Chondrocyte (in vitro differentiated cells): ENCODE measurements around the gene PHYKPL. TPM values are rescaled to one million over a fixed set of nuclear protein-coding genes. Genes with fewer than 3 reads are reported as not detected.

ENCODE experiments used
- DNase-seq: peaks from one replicate; pipeline ENCODE4 v3.0.0; 2021; ENCODE audit warnings: mixed read lengths, low spot score
- H3K27ac Mint-ChIP-seq: one replicate; pipeline ENCODE4 v1.8.0; 2021; ENCODE audit warnings: mild to moderate bottlenecking, moderate library complexity, mixed read lengths; ENCODE audit not compliant: unreplicated experiment
- H3K27me3 Mint-ChIP-seq: 2 replicates; pipeline ENCODE4 v1.8.0; 2021; ENCODE audit warnings: low read depth, mixed read lengths
- H3K36me3 Mint-ChIP-seq: 2 replicates; pipeline ENCODE4 v1.8.0; 2021; ENCODE audit warnings: low read depth, mixed read lengths
- H3K4me1 Mint-ChIP-seq: 2 replicates; pipeline ENCODE4 v1.8.0; 2021; ENCODE audit warnings: low read depth, mild to moderate bottlenecking, mixed read lengths
- H3K4me3 Mint-ChIP-seq: one replicate; pipeline ENCODE4 v1.8.0; 2021; ENCODE audit warnings: mild to moderate bottlenecking, moderate library complexity, mixed read lengths; ENCODE audit not compliant: unreplicated experiment
- H3K9me3 Mint-ChIP-seq: 2 replicates; pipeline ENCODE4 v1.8.0; 2021; ENCODE audit warnings: low read depth, mixed read lengths
- CTCF ChIP-seq: fragments of 200-600 bp; sonication (generic); IDR thresholded peaks from 2 replicates; pipeline ENCODE4 v1.5.0; 2021; ENCODE audit warnings: antibody characterized with exemption, mild to moderate bottlenecking, moderate library complexity
- total RNA-seq: library from RNA; stranded (reverse); gene quantifications from 3 replicates; pipeline ENCODE4 v1.2.1, GENCODE V29; 2021

PHYKPL gene
- total RNA-seq, 1 donor from 2014 or later = 43.8 TPM

DNA sequence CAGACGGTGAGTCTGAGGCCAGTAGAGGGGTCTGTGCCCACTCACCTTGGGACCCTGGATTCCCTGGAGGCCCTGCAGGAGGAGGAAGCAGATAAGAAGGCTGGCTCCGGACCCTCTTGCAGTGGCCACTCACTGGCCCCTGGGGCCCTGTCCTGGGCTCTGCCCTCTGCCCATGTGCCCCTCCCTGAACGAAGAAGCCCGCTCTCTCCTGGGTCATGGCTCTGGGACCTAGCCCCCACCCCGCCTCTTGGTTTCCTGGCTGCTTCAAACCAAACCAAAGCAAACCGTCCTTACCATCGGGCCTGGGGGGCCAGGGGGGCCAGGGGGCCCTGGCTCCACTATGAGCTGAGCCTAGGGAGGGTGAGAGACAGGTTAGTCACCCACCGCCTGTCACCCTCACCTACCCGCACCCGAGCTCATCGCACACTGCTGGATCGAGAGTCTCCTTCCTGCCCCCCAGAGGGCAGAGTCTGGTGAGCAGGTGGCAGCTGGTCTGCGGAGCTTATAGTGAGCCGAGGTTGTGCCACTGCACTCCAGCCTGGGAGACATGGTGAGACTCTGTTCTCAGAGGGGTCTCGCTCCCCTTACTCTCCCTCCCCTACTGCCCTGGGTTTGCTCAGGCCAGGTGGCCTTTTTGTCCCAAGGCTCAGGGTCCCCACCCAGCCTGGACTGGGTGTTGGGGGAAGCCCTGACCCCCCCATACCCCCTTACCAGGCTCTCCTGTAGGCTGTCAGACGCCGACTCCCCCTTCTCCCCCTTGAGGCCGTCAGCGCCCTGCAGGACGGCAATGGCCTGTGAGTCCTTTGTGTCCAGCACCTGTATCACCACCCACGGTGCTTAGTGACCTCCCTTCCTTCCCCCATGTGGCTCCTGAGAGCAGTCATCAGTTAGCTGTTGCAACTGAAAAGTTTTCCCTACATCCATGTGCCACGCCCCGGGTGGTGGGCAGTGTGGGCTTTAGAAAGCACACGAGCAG, 15.2 kb upstream of the PHYKPL start:
- H3K9me3 Mint-ChIP-seq = no peaks in the 10 kb centered on the region
- H3K27ac Mint-ChIP-seq = no peak overlapping the region
- TF ChIP-seq CTCF = no peak

DNA sequence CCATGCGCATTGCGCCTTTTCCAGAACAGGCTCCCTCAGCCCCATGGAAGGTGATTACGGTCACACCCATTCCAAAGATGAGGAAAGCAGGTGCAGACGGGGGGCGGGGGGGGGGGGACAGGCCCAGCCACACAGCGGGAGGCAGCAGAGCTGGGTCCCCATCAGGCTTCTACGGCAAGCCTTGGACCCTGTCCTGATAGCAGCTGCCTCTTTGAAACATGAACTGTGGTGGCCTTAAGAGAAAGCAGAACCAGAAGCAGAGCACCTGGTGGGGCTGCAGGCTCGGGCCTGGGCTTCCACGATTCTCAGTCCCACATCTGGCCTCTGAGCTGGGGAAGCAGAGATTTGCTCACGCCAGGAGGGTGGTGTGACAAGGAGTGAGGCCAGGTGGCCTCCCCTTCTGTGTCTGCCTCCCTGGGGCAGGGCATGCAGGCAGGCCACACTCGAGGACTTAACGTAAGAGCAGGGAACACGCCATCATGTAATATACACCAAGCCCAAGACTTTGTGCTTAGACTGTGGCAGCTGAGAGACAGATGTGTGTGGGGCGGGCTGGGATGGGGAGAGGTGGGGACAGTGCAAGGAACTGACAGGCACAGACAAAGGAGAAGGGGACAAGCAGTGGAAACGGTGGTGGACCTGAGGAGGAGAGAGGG, 14.2 kb upstream of the PHYKPL start:
- Mint-ChIP-seq H3K27ac (no peak overlapping the region), H3K4me1 (peaks cover 9% of the 10 kb centered on the region), H3K4me3 (no peak overlapping the region), H3K36me3 (no peaks in the 10 kb centered on the region), H3K27me3 (no peaks in the 10 kb centered on the region), H3K9me3 (no peaks in the 10 kb centered on the region)
- no peak for TF ChIP-seq CTCF
- no peak for DNase-seq

More for the DNA sequence above, 15.2 kb upstream of the PHYKPL start:
- no peak overlapping the region for H3K4me3 Mint-ChIP-seq
- no peaks in the 10 kb centered on the region for H3K27me3 Mint-ChIP-seq
- DNase-seq = no peak
- H3K36me3 Mint-ChIP-seq = no peaks in the 10 kb centered on the region
- H3K4me1 Mint-ChIP-seq = peaks cover 9% of the 10 kb centered on the region

GRCh38 chr5:178245389-178245788, 12.8 kb upstream of the PHYKPL start:
- Mint-ChIP-seq H3K36me3 (no peaks in the 10 kb centered on the region), H3K4me1 (peaks cover 9% of the 10 kb centered on the region), H3K4me3 (no peak overlapping the region), H3K9me3 (no peaks in the 10 kb centered on the region), H3K27ac (no peak overlapping the region), H3K27me3 (no peaks in the 10 kb centered on the region)
- DNase-seq = no peak
- no peak for TF ChIP-seq CTCF

GRCh38 chr5:178244576-178244975, 12.0 kb upstream of the PHYKPL start:
- Mint-ChIP-seq H3K9me3 (no peaks in the 10 kb centered on the region), H3K27me3 (no peaks in the 10 kb centered on the region), H3K4me1 (peaks cover 6% of the 10 kb centered on the region), H3K4me3 (no peak overlapping the region), H3K27ac (no peak overlapping the region), H3K36me3 (no peaks in the 10 kb centered on the region)
- TF ChIP-seq CTCF = no peak
- DNase-seq = no peak

GRCh38 chr5:178242416-178242815, 9.8 kb upstream of the PHYKPL start:
- TF ChIP-seq CTCF = no peak
- H3K27ac Mint-ChIP-seq = no peak overlapping the region
- H3K4me3 Mint-ChIP-seq = no peak overlapping the region
- DNase-seq = no peak
- H3K27me3 Mint-ChIP-seq = no peaks in the 10 kb centered on the region
- H3K36me3 Mint-ChIP-seq = no peaks in the 10 kb centered on the region
- H3K9me3 Mint-ChIP-seq = no peaks in the 10 kb centered on the region
- H3K4me1 Mint-ChIP-seq = peaks cover 4% of the 10 kb centered on the region
